IPS-NIHi7 (cell line): ENCODE measurements around the gene WDTC1.
A peak's percentile ranks its signal among the peaks of the same experiment; 100 is the strongest.

Source experiments
- DNase-seq: peaks from one replicate; pipeline ENCODE4 v3.0.0; 2012; ENCODE audit warnings: mixed read lengths; ENCODE audit errors: extremely low spot score

Gene WDTC1

GRCh38 chr1:27355683-27356082, 121.3 kb downstream of the WDTC1 start:
- no peak for DNase-seq

GRCh38 chr1:27356277-27356618, 121.8 kb downstream of the WDTC1 start:
- no peak for DNase-seq

GRCh38 chr1:27356619-27357280, 122.3 kb downstream of the WDTC1 start:
- no peak for DNase-seq

GRCh38 chr1:27357281-27358037, 123.0 kb downstream of the WDTC1 start:
- peak; percentile 90 for DNase-seq
